Right cardiac atrium (tissue), 5 donors: Measurements from ENCODE around the gene CAMTA1. TPM values are rescaled to one million over a fixed set of nuclear protein-coding genes. Genes with fewer than 3 reads are reported as not detected.
A peak's percentile ranks its signal among the peaks of the same experiment; 100 is the strongest.

Source experiments
- ATAC-seq, 2 donors: fragments of 200-7000 bp; cut with Tn5 transposase; one replicate each; pipeline versions ENCODE4 v1.8.0 to v1.9.1; 2020; ENCODE audit warnings: moderate library complexity in 2 of 2, mild to moderate bottlenecking in 1 of 2
- DNase-seq, 3 donors: peaks; one replicate each; pipeline ENCODE4 v3.0.0-alpha.2; 2020
- H3K27ac ChIP-seq: one replicate; pipeline ENCODE4 v1.5.1; 2013; ENCODE audit warnings: mild to moderate bottlenecking, low read length, control low read depth, moderate library complexity
- H3K27me3 ChIP-seq: one replicate; pipeline ENCODE4 v1.6.1; 2013; ENCODE audit not compliant: control insufficient read depth, insufficient read depth
- H3K4me1 ChIP-seq: one replicate; pipeline ENCODE4 v1.6.1; 2013; ENCODE audit warnings: low read length; ENCODE audit not compliant: control insufficient read depth, insufficient read depth
- H3K4me3 ChIP-seq: one replicate; pipeline ENCODE4 v1.5.1; 2013; ENCODE audit warnings: low read length, control low read depth
- H3K9me3 ChIP-seq: one replicate; pipeline ENCODE4 v1.6.1; 2013; ENCODE audit warnings: low read length; ENCODE audit not compliant: control insufficient read depth
- WGBS: extraction: QIAGEN DNeasy Blood & Tissue Kit; methylation state at CpG from one replicate; pipeline ENCODE4 v1.1.7; 2013; 5-methylcytosine and 5-hydroxymethylcytosine counted together
- intact Hi-C, 4 donors: fragments of 100-400 bp; cut with DNase I; formaldehyde crosslinking; loops; one replicate each; pipeline versions ENCODE4 v1.11.0 to v1.14.0; 2022 to 2023
- polyA plus RNA-seq: library from polyadenylated mRNA; stranded (reverse); fragments of 200-250 nt; gene quantifications from one replicate; pipeline ENCODE4 v1.2.3, GENCODE V29; 2013
- total RNA-seq, 4 donors: library from RNA; stranded (reverse); fragmentation: NEBNext Ultra II Directional; extraction: Animal tissue kit (Norgen Biotek cat#: 25700); gene quantifications; one replicate each; pipeline ENCODE4 v1.2.1, GENCODE V29; 2021
- donor health status: healthy with polysubstance abuse.
- donor health status: DM: no; HTN: yes; CAD: no.
- donor health status: DM: no; HTN: no; CAD: no.
- donor health status: DM: no; HTN: yes; CAD: no; lungs with severe emphysema.
- donor health status: DM: yes; HTN: yes; CAD: no.

CAMTA1 gene
- total and polyA plus RNA-seq, 5 donors, result 155 to 334 (median 164) TPM

DNA sequence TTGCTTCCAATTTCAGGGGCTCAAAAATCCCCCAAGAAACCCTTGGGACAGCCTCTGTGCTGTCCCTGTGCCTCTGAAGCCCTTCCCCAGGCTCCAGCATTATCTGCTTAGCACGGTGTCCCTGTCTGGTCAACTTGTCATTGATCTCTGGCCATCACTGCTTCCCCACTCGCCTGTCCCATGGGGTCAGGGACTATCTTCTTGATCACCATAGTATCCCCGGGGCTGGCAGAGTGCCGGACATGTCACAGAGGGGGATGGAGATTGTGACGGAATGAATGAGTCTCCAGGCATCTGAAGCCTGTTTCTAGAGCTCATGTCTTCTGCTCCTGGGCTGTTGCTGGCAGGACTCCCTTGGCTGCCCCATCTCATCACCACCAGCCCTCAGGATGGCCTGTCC, 886.4 kb downstream of the CAMTA1 start:
- H3K4me3 ChIP-seq, result no peak overlapping the region
- H3K9me3 ChIP-seq, result no peaks in the 10 kb centered on the region
- peaks cover 2% of the 10 kb centered on the region for H3K4me1 ChIP-seq
- 61% methylated on average over 5 of the region's 5 CpGs for WGBS
- no peak overlapping the region for H3K27ac ChIP-seq
- ATAC-seq (no peak), DNase-seq (peak in 2 of 3 donors; percentile 28 to 32)
- no peaks in the 10 kb centered on the region for H3K27me3 ChIP-seq
- intact Hi-C loops, result loop anchor here in 2 of 4 donors (2.0 to 5.0 kb wide), 2 partner anchors 81 to 231 kb away; no protein-coding TSS in a partner anchor

DNA sequence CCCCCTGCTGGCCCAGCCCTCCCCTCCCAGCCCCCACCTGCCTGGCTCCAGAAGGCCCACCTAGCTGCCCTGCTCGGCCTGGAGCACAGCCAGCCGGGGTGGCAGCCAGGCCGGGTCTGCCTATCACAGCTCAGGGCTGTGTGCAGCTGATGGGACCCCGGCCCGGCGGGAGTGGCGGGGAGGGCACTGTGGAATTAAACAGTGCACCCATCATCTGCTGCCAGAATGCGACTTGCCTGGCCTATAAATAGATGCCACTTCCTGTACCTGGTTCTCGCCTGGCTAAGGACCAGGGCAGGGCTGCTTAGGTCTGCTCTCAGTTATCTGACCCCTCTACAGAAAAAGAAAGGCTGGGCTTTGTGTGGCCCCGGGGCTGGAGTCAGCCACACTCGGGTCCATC, 887.6 kb downstream of the CAMTA1 start:
- ATAC-seq, result no peak
- H3K4me1 ChIP-seq, result peaks cover 2% of the 10 kb centered on the region

DNA sequence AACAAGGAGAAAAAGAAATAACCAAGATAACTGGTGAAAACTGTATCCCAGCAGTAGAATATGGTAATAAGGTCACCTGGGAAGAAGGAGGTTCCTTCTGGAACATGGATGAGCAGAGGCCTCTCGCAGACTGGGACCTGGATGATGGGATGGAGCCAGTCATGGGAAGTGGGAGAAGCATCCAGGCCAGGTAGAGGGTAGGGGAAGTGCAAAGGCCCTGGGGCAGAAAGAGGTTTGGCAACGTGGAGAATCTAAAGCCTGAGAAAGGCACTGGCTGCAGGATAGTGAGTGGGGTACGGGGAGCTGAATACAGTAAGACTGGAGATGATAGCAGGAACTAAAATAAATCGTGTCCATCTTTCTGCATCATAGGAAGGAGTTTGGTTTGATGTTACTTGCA, 889.7 kb downstream of the CAMTA1 start:
- Histone ChIP-seq H3K9me3 (no peaks in the 10 kb centered on the region), H3K27ac (no peak overlapping the region), H3K4me3 (no peak overlapping the region), H3K27me3 (no peaks in the 10 kb centered on the region), H3K4me1 (peaks cover 2% of the 10 kb centered on the region)
- ATAC-seq (no peak), DNase-seq (peak in 1 of 3 donors; percentile 4)
- intact Hi-C loops, result loop anchor here in 1 of 4 donors (5.0 kb wide), 1 partner anchor 227 kb away; no protein-coding TSS in a partner anchor
- WGBS, result 88% methylated on average over 4 of the region's 4 CpGs

More for the DNA sequence above, 887.6 kb downstream of the CAMTA1 start:
- no peaks in the 10 kb centered on the region for H3K27me3 ChIP-seq
- intact Hi-C loops, result loop anchor here in 1 of 4 donors (5.0 kb wide), 1 partner anchor 229 kb away; no protein-coding TSS in a partner anchor
- no peak overlapping the region for H3K4me3 ChIP-seq
- peak in 2 of 3 donors; percentile 39 to 54 for DNase-seq
- H3K27ac ChIP-seq, result no peak overlapping the region
- 45% methylated on average over 11 of the region's 11 CpGs for WGBS
- H3K9me3 ChIP-seq, result no peaks in the 10 kb centered on the region

DNA sequence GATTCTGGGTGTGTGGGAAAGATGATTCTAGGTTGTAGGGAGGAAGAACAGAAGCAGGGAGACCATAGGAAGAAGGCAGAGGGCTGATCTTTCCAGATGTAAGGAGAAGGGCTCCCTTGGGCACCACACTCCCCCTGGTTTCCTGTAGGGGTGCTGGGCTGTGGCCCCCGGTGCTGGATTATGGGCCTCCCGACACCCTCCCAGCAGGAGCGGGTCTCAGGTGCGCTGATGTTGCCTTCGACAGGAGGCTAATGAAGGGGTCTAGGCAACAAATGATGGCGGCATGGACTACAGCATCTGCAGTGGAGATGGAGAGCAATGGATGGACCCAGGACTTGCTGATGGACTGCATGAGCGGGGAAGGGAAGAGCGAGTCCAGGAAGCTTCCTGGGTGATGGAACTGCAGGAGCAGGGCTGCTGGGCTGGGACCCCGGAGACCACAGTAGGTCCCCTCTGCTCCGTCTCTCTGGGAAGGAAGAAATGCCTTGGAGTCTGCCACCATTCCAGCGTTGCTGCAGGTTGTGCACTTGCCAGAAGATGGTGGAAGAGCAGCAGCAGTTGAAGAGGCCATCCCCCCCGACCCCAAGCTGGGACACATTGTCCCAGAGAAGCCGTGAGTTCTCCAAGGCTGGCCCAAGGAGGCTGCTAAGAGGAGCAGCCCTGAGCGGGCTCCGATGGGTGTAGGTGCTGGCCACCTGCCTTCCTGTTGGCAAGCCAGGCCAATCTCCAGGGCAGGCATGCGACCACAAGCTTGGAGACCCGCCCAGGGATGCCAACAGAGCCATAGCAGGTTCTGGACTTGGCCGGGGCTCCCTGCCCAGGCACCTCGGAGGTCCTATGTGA, 890.4 kb downstream of the CAMTA1 start:
- ATAC-seq (no peak), DNase-seq (peak; percentile 7 to 45 (median 33))
- no peak overlapping the region for H3K4me3 ChIP-seq
- 91% methylated on average over 19 of the region's 19 CpGs for WGBS
- H3K27me3 ChIP-seq, result no peaks in the 10 kb centered on the region
- peaks cover 2% of the 10 kb centered on the region for H3K4me1 ChIP-seq
- H3K27ac ChIP-seq, result no peak overlapping the region
- no peaks in the 10 kb centered on the region for H3K9me3 ChIP-seq
- intact Hi-C loops, result no loop called here

DNA sequence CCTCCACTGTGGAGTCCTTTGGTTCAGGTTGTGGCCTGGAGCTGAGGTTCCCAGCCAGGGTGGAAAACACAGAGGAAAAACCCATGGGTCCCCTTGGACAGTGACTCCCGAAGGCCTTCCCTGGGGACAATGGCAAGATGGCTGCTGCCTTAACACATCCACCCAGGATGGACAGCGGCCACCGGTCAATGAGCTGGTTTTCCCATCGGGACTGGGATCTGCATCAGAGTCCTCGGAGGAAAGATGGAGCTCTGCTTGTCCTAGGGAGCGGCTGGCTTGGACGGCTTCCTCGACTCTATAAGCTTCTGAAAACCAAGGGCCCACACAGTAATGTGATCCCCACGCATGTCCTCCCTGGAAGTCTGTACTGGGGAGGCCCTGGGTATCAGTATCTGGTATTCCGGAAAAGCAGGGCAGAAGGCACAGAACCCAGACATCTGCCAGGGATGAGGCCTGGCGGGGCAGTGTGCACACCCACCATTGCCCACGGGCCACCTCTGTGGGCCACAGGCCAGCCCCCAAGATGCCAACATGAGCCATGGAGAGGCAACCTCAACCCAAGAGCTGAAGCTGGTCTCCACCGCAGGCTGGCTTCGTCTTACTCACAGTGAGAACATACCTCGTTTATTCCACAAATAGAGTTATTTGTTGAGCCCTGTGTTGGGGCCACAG, 891.2 kb downstream of the CAMTA1 start:
- Histone ChIP-seq H3K4me1 (no peaks in the 10 kb centered on the region), H3K27ac (no peak overlapping the region), H3K4me3 (no peak overlapping the region), H3K9me3 (no peaks in the 10 kb centered on the region), H3K27me3 (no peaks in the 10 kb centered on the region)
- 93% methylated on average over 15 of the region's 15 CpGs for WGBS
- DNase-seq (peak; percentile 1 to 20 (median 18)), ATAC-seq (no peak)
- intact Hi-C loops, result no loop called here

DNA sequence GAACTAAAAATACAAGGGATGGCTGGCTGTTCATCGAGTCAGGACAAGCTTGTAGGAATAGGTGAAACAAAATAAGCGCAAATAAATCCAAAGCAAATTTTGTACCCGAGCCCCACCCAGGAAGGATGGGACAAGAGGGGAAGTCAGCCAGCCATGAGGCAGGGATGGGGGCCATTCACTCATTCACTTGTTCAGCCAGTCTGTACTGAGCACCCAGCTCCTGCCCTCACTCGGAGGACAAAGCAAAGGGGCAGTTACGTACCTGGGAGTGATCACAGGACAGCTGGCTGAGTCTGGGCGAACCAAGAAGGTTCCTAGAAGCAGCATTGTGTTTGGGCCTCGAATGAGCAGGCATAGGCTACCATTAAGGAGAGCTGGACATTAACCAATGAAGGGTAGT, 891.9 kb downstream of the CAMTA1 start:
- no peaks in the 10 kb centered on the region for H3K4me1 ChIP-seq
- no peak for ATAC-seq
- intact Hi-C loops, result no loop called here

DNA sequence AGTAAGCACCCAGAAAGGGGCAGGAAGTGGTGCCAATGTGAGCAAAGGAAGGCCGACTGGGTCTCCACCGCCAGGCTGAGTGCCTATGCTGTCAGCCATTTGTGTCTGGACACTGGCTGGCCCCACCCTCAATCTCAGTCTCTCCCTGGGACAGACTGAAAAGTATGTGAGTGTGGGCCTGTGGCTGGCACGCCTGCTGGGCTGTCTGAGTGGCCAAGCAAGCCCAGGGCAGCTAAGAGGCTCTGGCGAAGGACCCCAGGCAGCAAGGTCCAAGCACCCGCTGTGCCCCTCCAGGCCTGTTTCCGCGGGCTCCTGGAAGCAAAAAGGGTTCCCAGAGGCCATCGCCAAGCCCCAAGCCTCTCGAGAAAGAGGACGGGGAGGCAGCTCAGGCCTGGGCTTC, 892.6 kb downstream of the CAMTA1 start:
- intact Hi-C loops, result no loop called here

More for the DNA sequence above, 891.9 kb downstream of the CAMTA1 start:
- DNase-seq, result no peak
- H3K9me3 ChIP-seq, result no peaks in the 10 kb centered on the region
- H3K4me3 ChIP-seq, result no peak overlapping the region
- H3K27me3 ChIP-seq, result no peaks in the 10 kb centered on the region
- WGBS, result 90% methylated on average over 7 of the region's 7 CpGs
- H3K27ac ChIP-seq, result no peak overlapping the region

DNA sequence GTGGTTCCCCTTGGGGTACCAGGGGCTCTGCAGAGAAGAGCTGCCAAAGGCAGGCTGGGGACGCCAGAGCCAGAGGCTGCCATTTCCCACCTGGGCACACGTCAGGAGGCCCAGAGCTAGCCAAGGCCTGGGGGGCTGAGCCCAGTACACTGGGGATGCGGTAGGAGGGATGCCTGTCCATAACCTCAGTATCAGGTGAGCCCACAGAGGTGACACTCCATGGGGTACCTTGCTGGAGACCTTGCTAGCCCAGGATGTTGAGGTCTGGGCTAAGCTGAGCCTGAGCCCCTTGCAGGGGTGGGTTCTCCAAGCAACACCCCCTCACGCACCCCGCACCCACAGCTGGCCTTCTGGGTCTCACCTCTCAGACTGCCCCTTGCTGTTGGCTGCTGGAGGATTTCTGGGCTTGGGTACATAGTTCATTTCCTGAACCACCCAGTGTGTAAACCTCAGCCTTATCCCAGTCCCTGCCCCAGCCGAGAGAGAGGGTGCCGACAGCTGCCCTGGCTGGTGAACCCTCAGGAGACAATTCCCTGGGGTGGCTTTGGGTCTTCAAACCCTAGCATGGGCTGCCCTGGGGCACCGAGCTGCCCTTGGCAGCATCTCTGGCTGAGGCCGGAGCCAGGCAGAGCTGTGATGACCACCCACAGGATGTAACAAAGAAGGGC, 893.4 kb downstream of the CAMTA1 start:
- WGBS, result 89% methylated on average over 9 of the region's 9 CpGs
- no peak overlapping the region for H3K27ac ChIP-seq
- H3K4me3 ChIP-seq, result no peak overlapping the region
- DNase-seq (peak in 2 of 3 donors; percentile 11 to 43), ATAC-seq (no peak)
- H3K4me1 ChIP-seq, result no peaks in the 10 kb centered on the region
- H3K9me3 ChIP-seq, result no peaks in the 10 kb centered on the region
- H3K27me3 ChIP-seq, result no peaks in the 10 kb centered on the region
- intact Hi-C loops, result no loop called here

More for the DNA sequence above, 892.6 kb downstream of the CAMTA1 start:
- WGBS, result 93% methylated on average over 10 of the region's 10 CpGs
- H3K4me3 ChIP-seq, result no peak overlapping the region
- no peak for ATAC-seq
- H3K27ac ChIP-seq, result no peak overlapping the region
- peak in 2 of 3 donors; percentile 22 to 33 for DNase-seq
- no peaks in the 10 kb centered on the region for H3K4me1 ChIP-seq
- no peaks in the 10 kb centered on the region for H3K27me3 ChIP-seq
- no peaks in the 10 kb centered on the region for H3K9me3 ChIP-seq

DNA sequence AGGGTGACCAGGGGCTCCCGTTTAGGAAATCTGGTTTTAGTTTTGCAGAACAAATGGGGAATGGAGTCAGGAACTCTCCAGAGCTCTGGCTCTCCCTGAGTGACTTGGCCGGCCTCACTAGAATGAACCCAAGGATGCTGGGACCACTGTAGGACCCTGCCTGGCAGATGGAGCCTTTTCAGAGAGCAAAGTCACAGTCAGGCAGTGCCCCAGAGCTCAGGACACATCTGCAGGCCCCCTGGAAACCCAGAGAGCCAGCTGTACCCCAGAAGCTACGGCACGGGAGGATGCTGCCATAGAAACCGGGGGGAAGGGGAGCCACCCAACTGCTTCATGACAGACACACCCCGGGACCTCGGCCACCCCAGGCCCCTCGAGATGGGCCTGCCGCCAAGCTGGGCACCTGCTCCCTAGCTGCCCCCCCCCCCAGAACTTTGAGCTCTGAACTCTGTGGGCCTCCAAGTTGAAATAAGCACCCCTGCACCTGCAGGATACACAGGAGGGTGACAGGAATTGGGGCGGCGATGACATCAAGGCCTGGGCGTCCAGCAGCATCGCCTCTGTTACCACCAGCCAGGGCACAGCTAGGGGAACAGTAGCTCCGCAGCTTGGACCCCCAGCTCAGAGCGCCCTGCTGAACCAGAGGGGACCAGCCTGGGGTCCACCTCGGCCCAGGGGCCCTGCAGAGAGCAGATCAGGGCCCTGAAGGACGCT, 894.1 kb downstream of the CAMTA1 start:
- Histone ChIP-seq H3K27me3 (no peaks in the 10 kb centered on the region), H3K4me3 (no peak overlapping the region), H3K27ac (no peak overlapping the region), H3K4me1 (no peaks in the 10 kb centered on the region), H3K9me3 (no peaks in the 10 kb centered on the region)
- intact Hi-C loops, result no loop called here
- ATAC-seq (no peak), DNase-seq (peak in 2 of 3 donors; percentile 47 to 53)
- 81% methylated on average over 17 of the region's 17 CpGs for WGBS

DNA sequence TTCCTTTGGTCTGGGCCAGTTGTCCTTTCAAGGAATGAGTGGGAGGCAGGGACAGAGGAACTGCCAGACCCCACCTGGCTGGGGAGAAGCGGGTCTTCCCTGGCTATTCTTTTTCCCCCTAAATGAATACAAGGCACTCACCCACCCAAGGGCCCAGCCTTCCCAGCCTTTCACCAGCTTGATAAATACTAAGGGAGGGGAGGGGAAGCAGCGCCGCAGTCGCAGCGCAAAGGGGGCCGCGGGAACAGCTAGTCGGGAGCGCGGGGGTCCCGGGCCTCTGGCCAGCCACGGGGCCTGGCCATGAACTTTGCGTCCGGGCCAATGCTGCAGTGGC, 894.6 kb downstream of the CAMTA1 start:
- H3K4me3 ChIP-seq, result peak overlapping the region; percentile 58
- no peaks in the 10 kb centered on the region for H3K27me3 ChIP-seq
- no peaks in the 10 kb centered on the region for H3K4me1 ChIP-seq
- no peaks in the 10 kb centered on the region for H3K9me3 ChIP-seq
- 2% methylated on average over 14 of the region's 14 CpGs for WGBS
- H3K27ac ChIP-seq, result no peak overlapping the region
- intact Hi-C loops, result no loop called here
- no peak for ATAC-seq
- DNase-seq, result no peak
